IMR-90 (cell line): ENCODE results near the gene VAMP8. TPM values are rescaled to one million over a fixed set of nuclear protein-coding genes. Genes with fewer than 3 reads are reported as not detected.

Experiments used
- ATAC-seq: fragments of 200-7000 bp; cut with Tn5 transposase; 2 replicates; pipeline ENCODE4 v1.9.1; 2020; ENCODE audit warnings: low read depth, mild to moderate bottlenecking, moderate library complexity
- BruUV-seq: library from RNA; stranded (reverse); fragments of 400-500 nt; replicated peaks from 2 replicates; lab custom pipeline; 2021; lab: Mats Ljungman, UMichigan
- CTCF ChIA-PET: fragments of 300-600 bp; formaldehyde crosslinking; extraction: SDS; loops from one replicate; lab custom pipeline; 2021; ENCODE audit warnings: antibody characterized with exemption; lab: Yijun Ruan, JAX
- POLR2A ChIA-PET: fragments of 300-600 bp; sonication (Branson Sonifier 250); formaldehyde crosslinking; loops from one replicate; lab custom pipeline; 2022; ENCODE audit warnings: antibody characterized with exemption; ENCODE audit not compliant: unreplicated experiment; lab: Charles Lee
- DNase-seq: peaks from one replicate; pipeline ENCODE4 v3.0.0; 2013
- H2AFZ ChIP-seq: replicated peaks from 2 replicates; pipeline ENCODE3; 2013; ENCODE audit warnings: low read length, mild to moderate bottlenecking; ENCODE audit not compliant: poor library complexity
- H2AK5ac ChIP-seq: 2 replicates; pipeline ENCODE4 v1.6.1; 2013; ENCODE audit warnings: low read depth, low read length, inconsistent platforms
- H2AK9ac ChIP-seq: replicated peaks from 2 replicates; pipeline ENCODE3; 2013; ENCODE audit warnings: mild to moderate bottlenecking, low read depth, low read length, moderate library complexity; ENCODE audit not compliant: poor library complexity
- H2BK120ac ChIP-seq: 2 replicates; pipeline ENCODE4 v1.6.1; 2013; ENCODE audit warnings: low read depth, low read length, inconsistent platforms
- H2BK15ac ChIP-seq: 3 replicates; pipeline ENCODE4 v1.6.1; 2013; ENCODE audit warnings: low read depth, low read length, inconsistent platforms
- H2BK20ac ChIP-seq: 2 replicates; pipeline ENCODE4 v1.6.1; 2013; ENCODE audit warnings: low read depth, mild to moderate bottlenecking, inconsistent platforms, low read length, moderate library complexity
- H2BK5ac ChIP-seq: 2 replicates; pipeline ENCODE4 v1.6.1; 2013; ENCODE audit warnings: mild to moderate bottlenecking, low read depth, low read length, inconsistent platforms; ENCODE audit not compliant: poor library complexity, severe bottlenecking
- H3K14ac ChIP-seq: replicated peaks from 2 replicates; pipeline ENCODE4 v1.6.1; 2013; ENCODE audit warnings: low read depth, low read length, inconsistent platforms
- H3K18ac ChIP-seq: 2 replicates; pipeline ENCODE4 v1.6.1; 2013; ENCODE audit warnings: low read depth, low read length, control low read depth
- H3K23ac ChIP-seq: 2 replicates; pipeline ENCODE4 v1.6.1; 2013; ENCODE audit warnings: low read depth, low read length, inconsistent platforms
- H3K27ac ChIP-seq: 2 replicates; pipeline ENCODE4 v1.5.1; 2013; ENCODE audit warnings: mild to moderate bottlenecking, control low read depth, low read length; ENCODE audit not compliant: insufficient read depth
- H3K27me3 ChIP-seq: 2 replicates; pipeline ENCODE4 v1.6.1; 2013; ENCODE audit warnings: low read length; ENCODE audit not compliant: control insufficient read depth, insufficient read depth
- H3K36me3 ChIP-seq: 2 replicates; pipeline ENCODE4 v1.6.1; 2013; ENCODE audit warnings: low read length, mixed read lengths; ENCODE audit not compliant: control insufficient read depth, insufficient read depth
- H3K4ac ChIP-seq: 2 replicates; pipeline ENCODE4 v1.6.1; 2013; ENCODE audit warnings: low read depth, low read length, inconsistent platforms
- H3K4me1 ChIP-seq: 2 replicates; pipeline ENCODE4 v1.6.1; 2013; ENCODE audit warnings: low read length, mixed read lengths; ENCODE audit not compliant: control insufficient read depth, insufficient read depth
- H3K4me2 ChIP-seq: 2 replicates; pipeline ENCODE4 v1.6.1; 2013; ENCODE audit warnings: low read depth, mild to moderate bottlenecking, control low read depth, low read length, moderate library complexity
- H3K4me3 ChIP-seq: 2 replicates; pipeline ENCODE4 v1.5.1; 2013; ENCODE audit warnings: low read depth, mild to moderate bottlenecking, control low read depth, low read length, moderate library complexity; ENCODE audit not compliant: insufficient read depth
- H3K56ac ChIP-seq: 2 replicates; pipeline ENCODE4 v1.6.1; 2013; ENCODE audit warnings: low read length, inconsistent platforms; ENCODE audit not compliant: insufficient read depth; ENCODE audit errors: extremely low read depth
- H3K79me1 ChIP-seq, 2 experiments: 2 replicates each; pipeline ENCODE4 v1.6.1; 2013; ENCODE audit warnings: low read length in 2 of 2, inconsistent platforms in 1 of 2, low read depth in 1 of 2
- H3K9ac ChIP-seq: 2 replicates; pipeline ENCODE4 v1.6.1; 2013; ENCODE audit warnings: low read depth, low read length, control low read depth
- H3K9me1 ChIP-seq: 2 replicates; pipeline ENCODE4 v1.6.1; 2013; ENCODE audit warnings: low read length, inconsistent platforms; ENCODE audit not compliant: insufficient read depth
- H3K9me3 ChIP-seq: 2 replicates; pipeline ENCODE4 v1.6.1; 2013; ENCODE audit warnings: low read length; ENCODE audit not compliant: control insufficient read depth, insufficient read depth
- H4K20me1 ChIP-seq: 2 replicates; pipeline ENCODE4 v1.6.1; 2013; ENCODE audit warnings: low read length, inconsistent platforms; ENCODE audit not compliant: insufficient read depth
- H4K5ac ChIP-seq: 2 replicates; pipeline ENCODE4 v1.6.1; 2013; ENCODE audit warnings: mild to moderate bottlenecking, low read depth, low read length, control low read depth
- H4K8ac ChIP-seq, 2 experiments: 2 replicates each; pipeline ENCODE4 v1.6.1; 2013; ENCODE audit warnings: low read depth in 2 of 2, low read length in 2 of 2, control low read depth in 1 of 2, inconsistent platforms in 1 of 2
- H4K91ac ChIP-seq: 2 replicates; pipeline ENCODE4 v1.6.1; 2013; ENCODE audit warnings: low read depth, low read length, inconsistent platforms; ENCODE audit not compliant: insufficient read depth
- CEBPB ChIP-seq: IDR thresholded peaks from 2 replicates; pipeline ENCODE4 v1.6.1; 2012; ENCODE audit warnings: low read depth, low read length, improper control_type of control experiment
- ELK1 ChIP-seq: fragments of 150-350 bp; IDR thresholded peaks from 2 replicates; pipeline ENCODE4 v1.6.1; 2016; ENCODE audit warnings: low read depth, mild to moderate bottlenecking, low read length, moderate library complexity, borderline replicate concordance
- MAZ ChIP-seq: IDR thresholded peaks from 2 replicates; pipeline ENCODE4 v1.6.1; 2012; ENCODE audit warnings: low read depth, mild to moderate bottlenecking, low read length, improper control_type of control experiment, moderate library complexity, borderline replicate concordance
- MXI1 ChIP-seq: IDR thresholded peaks from 2 replicates; pipeline ENCODE4 v1.6.1; 2012; ENCODE audit warnings: low read depth, mild to moderate bottlenecking, low read length, moderate library complexity, borderline replicate concordance
- NFE2L2 ChIP-seq: fragments of 150-350 bp; IDR thresholded peaks from 2 replicates; pipeline ENCODE4 v1.6.1; 2016; ENCODE audit warnings: low read depth, mild to moderate bottlenecking, low read length
- POLR2A ChIP-seq: IDR thresholded peaks from 2 replicates; pipeline ENCODE4 v1.6.1; 2012; ENCODE audit warnings: mild to moderate bottlenecking, low read depth, low read length
- RAD21 ChIP-seq: IDR thresholded peaks from 2 replicates; pipeline ENCODE4 v1.6.1; 2012; ENCODE audit warnings: low read length, improper control_type of control experiment
- RCOR1 ChIP-seq: IDR thresholded peaks from 2 replicates; pipeline ENCODE4 v1.6.1; 2012; ENCODE audit warnings: mild to moderate bottlenecking, low read length, improper control_type of control experiment; ENCODE audit not compliant: insufficient replicate concordance
- RFX5 ChIP-seq: IDR thresholded peaks from 2 replicates; pipeline ENCODE4 v1.8.0; 2012; ENCODE audit warnings: low read depth, mild to moderate bottlenecking, low read length, moderate library complexity
- SMC3 ChIP-seq: fragments of 150-350 bp; IDR thresholded peaks from 2 replicates; pipeline ENCODE4 v1.6.1; 2016; ENCODE audit warnings: low read depth, mild to moderate bottlenecking, antibody characterized with exemption, low read length, moderate library complexity
- USF2 ChIP-seq: fragments of 150-350 bp; IDR thresholded peaks from 2 replicates; pipeline ENCODE4 v1.6.1; 2017; ENCODE audit warnings: mild to moderate bottlenecking, antibody characterized with exemption, low read length, low read depth
- WGBS, 2 experiments: methylation state at CpG; one replicate each; pipeline versions ENCODE4 v1.1.5 to v1.1.7; 2013; ENCODE audit warnings: missing lambda C conversion rate in 2 of 2; ENCODE audit not compliant: insufficient read length in 1 of 2; ENCODE audit errors: extremely low coverage in 2 of 2; 5-methylcytosine and 5-hydroxymethylcytosine counted together
- dilution Hi-C: fragments of 300-500 bp; cut with HindIII; formaldehyde crosslinking; loops from one replicate; pipeline ENCODE4 v1.14.3; 2018; ENCODE audit warnings: low sequenced_read_pairs; ENCODE audit not compliant: unreplicated experiment
- in situ Hi-C: fragments of 300-500 bp; cut with MboI; formaldehyde crosslinking; loops from 3 replicates; pipeline ENCODE4 v1.14.3; 2019; ENCODE audit warnings: low sequenced_read_pairs, inconsistent platforms, mixed read lengths
- intact Hi-C: fragments of 100-400 bp; cut with micrococcal nuclease; formaldehyde crosslinking; loops from 2 replicates; pipeline ENCODE4 v1.10.0; 2022
- polyA plus RNA-seq, 3 experiments: library from polyadenylated mRNA; depleted of rRNA; stranded (reverse); fragments of >200 nt; gene quantifications; 2 replicates each; pipeline ENCODE4 v1.2.3, GENCODE V29; 2012; ENCODE audit warnings: low replicate concordance in 1 of 3
- total RNA-seq: library from RNA; depleted of rRNA; stranded (reverse); fragments of >200 nt; gene quantifications from 2 replicates; pipeline ENCODE4 v1.2.3, GENCODE V29; 2012

Gene VAMP8
- total and polyA plus RNA-seq, 2 of the 4 experiments (the other 2 are of a cell fraction), result 0.90 to 1.9 TPM

- H3K9me3 ChIP-seq, result no peaks in the 10 kb centered on the region
- DNase-seq (no peak), ATAC-seq (no peak)
- H4K8ac ChIP-seq, result no peak overlapping the region
- CTCF ChIA-PET, result no interaction called here
- no peak overlapping the region for H2BK5ac ChIP-seq
- H2BK20ac ChIP-seq, result no peak overlapping the region
- no peak overlapping the region for H3K4ac ChIP-seq
- no peak overlapping the region for H3K9ac ChIP-seq
- peaks cover 15 to 41% of the 10 kb centered on the region in 2 experiments for H3K79me1 ChIP-seq
- peaks cover 8% of the 10 kb centered on the region for H3K36me3 ChIP-seq
- no peak overlapping the region for H3K27ac ChIP-seq
- no peak overlapping the region for H3K14ac ChIP-seq
- H3K27me3 ChIP-seq, result no peaks in the 10 kb centered on the region
- no peak overlapping the region for H2AFZ ChIP-seq
- H3K23ac ChIP-seq, result no peak overlapping the region
- no peak overlapping the region for H4K91ac ChIP-seq
- H2AK5ac ChIP-seq, result no peak overlapping the region
- H3K18ac ChIP-seq, result no peak overlapping the region
- H3K9me1 ChIP-seq, result peaks cover 6% of the 10 kb centered on the region
- peaks cover 2% of the 10 kb centered on the region; the same call in 1 of the 2 replicates for H3K4me1 ChIP-seq
- BruUV-seq, result no TSS peak
- H2BK120ac ChIP-seq, result no peak overlapping the region
- intact Hi-C loops (no loop called here), dilution Hi-C loops (no loop called here), in situ Hi-C loops (no loop called here)
- H3K4me3 ChIP-seq, result no peak overlapping the region
- H2BK15ac ChIP-seq, result no peak overlapping the region
- 90% methylated on average over 3 of the region's 10 CpGs; no CpG with 5 or more reads in 1 of the 2 experiments for WGBS, 2 experiments
- H3K56ac ChIP-seq, result no peak overlapping the region
- H4K20me1 ChIP-seq, result peaks cover 12% of the 10 kb centered on the region; the same call in 1 of the 2 replicates
- TF ChIP-seq RAD21 (no peak), POLR2A (no peak), RFX5 (no peak), RCOR1 (no peak), MXI1 (no peak), ELK1 (no peak), USF2 (no peak), MAZ (no peak), CEBPB (no peak), SMC3 (no peak), NFE2L2 (no peak)
- no peak overlapping the region for H2AK9ac ChIP-seq
- no peak overlapping the region for H3K4me2 ChIP-seq
- POLR2A ChIA-PET, result no interaction called here
- no peak overlapping the region for H4K5ac ChIP-seq
Measured at GRCh38 chr2:85613717-85614515, 36.5 kb downstream of the VAMP8 start.
